IMR-90 (cell line): Measurements from ENCODE around the gene KRTAP3-2. TPM values are rescaled to one million over a fixed set of nuclear protein-coding genes. Genes with fewer than 3 reads are reported as not detected.
A peak's percentile ranks its signal among the peaks of the same experiment; 100 is the strongest.

Experiments used
- ATAC-seq: fragments of 200-7000 bp; cut with Tn5 transposase; 2 replicates; pipeline ENCODE4 v1.9.1; 2020; ENCODE audit warnings: low read depth, mild to moderate bottlenecking, moderate library complexity
- BruUV-seq: library from RNA; stranded (reverse); fragments of 400-500 nt; replicated peaks from 2 replicates; lab custom pipeline; 2021; lab: Mats Ljungman, UMichigan
- CTCF ChIA-PET: fragments of 300-600 bp; formaldehyde crosslinking; extraction: SDS; loops from one replicate; lab custom pipeline; 2021; ENCODE audit warnings: antibody characterized with exemption; lab: Yijun Ruan, JAX
- POLR2A ChIA-PET: fragments of 300-600 bp; sonication (Branson Sonifier 250); formaldehyde crosslinking; loops from one replicate; lab custom pipeline; 2022; ENCODE audit warnings: antibody characterized with exemption; ENCODE audit not compliant: unreplicated experiment; lab: Charles Lee
- DNase-seq: peaks from one replicate; pipeline ENCODE4 v3.0.0; 2013
- H2AFZ ChIP-seq: replicated peaks from 2 replicates; pipeline ENCODE3; 2013; ENCODE audit warnings: low read length, mild to moderate bottlenecking; ENCODE audit not compliant: poor library complexity
- H2AK5ac ChIP-seq: 2 replicates; pipeline ENCODE4 v1.6.1; 2013; ENCODE audit warnings: low read depth, low read length, inconsistent platforms
- H2AK9ac ChIP-seq: replicated peaks from 2 replicates; pipeline ENCODE3; 2013; ENCODE audit warnings: mild to moderate bottlenecking, low read depth, low read length, moderate library complexity; ENCODE audit not compliant: poor library complexity
- H2BK120ac ChIP-seq: 2 replicates; pipeline ENCODE4 v1.6.1; 2013; ENCODE audit warnings: low read depth, low read length, inconsistent platforms
- H2BK15ac ChIP-seq: 3 replicates; pipeline ENCODE4 v1.6.1; 2013; ENCODE audit warnings: low read depth, low read length, inconsistent platforms
- H2BK20ac ChIP-seq: 2 replicates; pipeline ENCODE4 v1.6.1; 2013; ENCODE audit warnings: low read depth, mild to moderate bottlenecking, inconsistent platforms, low read length, moderate library complexity
- H2BK5ac ChIP-seq: 2 replicates; pipeline ENCODE4 v1.6.1; 2013; ENCODE audit warnings: mild to moderate bottlenecking, low read depth, low read length, inconsistent platforms; ENCODE audit not compliant: poor library complexity, severe bottlenecking
- H3K14ac ChIP-seq: replicated peaks from 2 replicates; pipeline ENCODE4 v1.6.1; 2013; ENCODE audit warnings: low read depth, low read length, inconsistent platforms
- H3K18ac ChIP-seq: 2 replicates; pipeline ENCODE4 v1.6.1; 2013; ENCODE audit warnings: low read depth, low read length, control low read depth
- H3K23ac ChIP-seq: 2 replicates; pipeline ENCODE4 v1.6.1; 2013; ENCODE audit warnings: low read depth, low read length, inconsistent platforms
- H3K27ac ChIP-seq: 2 replicates; pipeline ENCODE4 v1.5.1; 2013; ENCODE audit warnings: mild to moderate bottlenecking, control low read depth, low read length; ENCODE audit not compliant: insufficient read depth
- H3K27me3 ChIP-seq: 2 replicates; pipeline ENCODE4 v1.6.1; 2013; ENCODE audit warnings: low read length; ENCODE audit not compliant: control insufficient read depth, insufficient read depth
- H3K36me3 ChIP-seq: 2 replicates; pipeline ENCODE4 v1.6.1; 2013; ENCODE audit warnings: low read length, mixed read lengths; ENCODE audit not compliant: control insufficient read depth, insufficient read depth
- H3K4ac ChIP-seq: 2 replicates; pipeline ENCODE4 v1.6.1; 2013; ENCODE audit warnings: low read depth, low read length, inconsistent platforms
- H3K4me1 ChIP-seq: 2 replicates; pipeline ENCODE4 v1.6.1; 2013; ENCODE audit warnings: low read length, mixed read lengths; ENCODE audit not compliant: control insufficient read depth, insufficient read depth
- H3K4me2 ChIP-seq: 2 replicates; pipeline ENCODE4 v1.6.1; 2013; ENCODE audit warnings: low read depth, mild to moderate bottlenecking, control low read depth, low read length, moderate library complexity
- H3K4me3 ChIP-seq: 2 replicates; pipeline ENCODE4 v1.5.1; 2013; ENCODE audit warnings: low read depth, mild to moderate bottlenecking, control low read depth, low read length, moderate library complexity; ENCODE audit not compliant: insufficient read depth
- H3K56ac ChIP-seq: 2 replicates; pipeline ENCODE4 v1.6.1; 2013; ENCODE audit warnings: low read length, inconsistent platforms; ENCODE audit not compliant: insufficient read depth; ENCODE audit errors: extremely low read depth
- H3K79me1 ChIP-seq, 2 experiments: 2 replicates each; pipeline ENCODE4 v1.6.1; 2013; ENCODE audit warnings: low read length in 2 of 2, inconsistent platforms in 1 of 2, low read depth in 1 of 2
- H3K9ac ChIP-seq: 2 replicates; pipeline ENCODE4 v1.6.1; 2013; ENCODE audit warnings: low read depth, low read length, control low read depth
- H3K9me1 ChIP-seq: 2 replicates; pipeline ENCODE4 v1.6.1; 2013; ENCODE audit warnings: low read length, inconsistent platforms; ENCODE audit not compliant: insufficient read depth
- H3K9me3 ChIP-seq: 2 replicates; pipeline ENCODE4 v1.6.1; 2013; ENCODE audit warnings: low read length; ENCODE audit not compliant: control insufficient read depth, insufficient read depth
- H4K20me1 ChIP-seq: 2 replicates; pipeline ENCODE4 v1.6.1; 2013; ENCODE audit warnings: low read length, inconsistent platforms; ENCODE audit not compliant: insufficient read depth
- H4K5ac ChIP-seq: 2 replicates; pipeline ENCODE4 v1.6.1; 2013; ENCODE audit warnings: mild to moderate bottlenecking, low read depth, low read length, control low read depth
- H4K8ac ChIP-seq, 2 experiments: 2 replicates each; pipeline ENCODE4 v1.6.1; 2013; ENCODE audit warnings: low read depth in 2 of 2, low read length in 2 of 2, control low read depth in 1 of 2, inconsistent platforms in 1 of 2
- H4K91ac ChIP-seq: 2 replicates; pipeline ENCODE4 v1.6.1; 2013; ENCODE audit warnings: low read depth, low read length, inconsistent platforms; ENCODE audit not compliant: insufficient read depth
- BHLHE40 ChIP-seq: fragments of 150-350 bp; IDR thresholded peaks from 2 replicates; pipeline ENCODE4 v1.6.1; 2016; ENCODE audit warnings: mild to moderate bottlenecking, low read depth, low read length
- CEBPB ChIP-seq: IDR thresholded peaks from 2 replicates; pipeline ENCODE4 v1.6.1; 2012; ENCODE audit warnings: low read depth, low read length, improper control_type of control experiment
- FOS ChIP-seq: fragments of 150-350 bp; IDR thresholded peaks from 2 replicates; pipeline ENCODE4 v1.6.1; 2016; ENCODE audit warnings: low read depth, low read length
- MAZ ChIP-seq: IDR thresholded peaks from 2 replicates; pipeline ENCODE4 v1.6.1; 2012; ENCODE audit warnings: low read depth, mild to moderate bottlenecking, low read length, improper control_type of control experiment, moderate library complexity, borderline replicate concordance
- MXI1 ChIP-seq: IDR thresholded peaks from 2 replicates; pipeline ENCODE4 v1.6.1; 2012; ENCODE audit warnings: low read depth, mild to moderate bottlenecking, low read length, moderate library complexity, borderline replicate concordance
- NFE2L2 ChIP-seq: fragments of 150-350 bp; IDR thresholded peaks from 2 replicates; pipeline ENCODE4 v1.6.1; 2016; ENCODE audit warnings: low read depth, mild to moderate bottlenecking, low read length
- POLR2A ChIP-seq: IDR thresholded peaks from 2 replicates; pipeline ENCODE4 v1.6.1; 2012; ENCODE audit warnings: mild to moderate bottlenecking, low read depth, low read length
- RAD21 ChIP-seq: IDR thresholded peaks from 2 replicates; pipeline ENCODE4 v1.6.1; 2012; ENCODE audit warnings: low read length, improper control_type of control experiment
- RCOR1 ChIP-seq: IDR thresholded peaks from 2 replicates; pipeline ENCODE4 v1.6.1; 2012; ENCODE audit warnings: mild to moderate bottlenecking, low read length, improper control_type of control experiment; ENCODE audit not compliant: insufficient replicate concordance
- RFX5 ChIP-seq: IDR thresholded peaks from 2 replicates; pipeline ENCODE4 v1.8.0; 2012; ENCODE audit warnings: low read depth, mild to moderate bottlenecking, low read length, moderate library complexity
- SMC3 ChIP-seq: fragments of 150-350 bp; IDR thresholded peaks from 2 replicates; pipeline ENCODE4 v1.6.1; 2016; ENCODE audit warnings: low read depth, mild to moderate bottlenecking, antibody characterized with exemption, low read length, moderate library complexity
- WGBS, 2 experiments: methylation state at CpG; one replicate each; pipeline versions ENCODE4 v1.1.5 to v1.1.7; 2013; ENCODE audit warnings: missing lambda C conversion rate in 2 of 2; ENCODE audit not compliant: insufficient read length in 1 of 2; ENCODE audit errors: extremely low coverage in 2 of 2; 5-methylcytosine and 5-hydroxymethylcytosine counted together
- dilution Hi-C: fragments of 300-500 bp; cut with HindIII; formaldehyde crosslinking; loops from one replicate; pipeline ENCODE4 v1.14.3; 2018; ENCODE audit warnings: low sequenced_read_pairs; ENCODE audit not compliant: unreplicated experiment
- in situ Hi-C: fragments of 300-500 bp; cut with MboI; formaldehyde crosslinking; loops from 3 replicates; pipeline ENCODE4 v1.14.3; 2019; ENCODE audit warnings: low sequenced_read_pairs, inconsistent platforms, mixed read lengths
- intact Hi-C: fragments of 100-400 bp; cut with micrococcal nuclease; formaldehyde crosslinking; loops from 2 replicates; pipeline ENCODE4 v1.10.0; 2022
- polyA plus RNA-seq, 3 experiments: library from polyadenylated mRNA; depleted of rRNA; stranded (reverse); fragments of >200 nt; gene quantifications; 2 replicates each; pipeline ENCODE4 v1.2.3, GENCODE V29; 2012; ENCODE audit warnings: low replicate concordance in 1 of 3
- total RNA-seq: library from RNA; depleted of rRNA; stranded (reverse); fragments of >200 nt; gene quantifications from 2 replicates; pipeline ENCODE4 v1.2.3, GENCODE V29; 2012
- TF ChIP-seq, protein P1 (sequence below): fragments of 150-350 bp; IDR thresholded peaks from 2 replicates; pipeline ENCODE4 v1.6.1; 2017; ENCODE audit warnings: mild to moderate bottlenecking, antibody characterized with exemption, low read length, low read depth
- TF ChIP-seq, protein P2 (sequence below): conservative IDR thresholded peaks from 2 replicates; pipeline ENCODE4 v1.5.1; 2012; ENCODE audit warnings: mild to moderate bottlenecking, low read depth, low read length, improper control_type of control experiment

Gene KRTAP3-2
- total and polyA plus RNA-seq, 2 of the 4 experiments (the other 2 are of a cell fraction) = not detected

DNA sequence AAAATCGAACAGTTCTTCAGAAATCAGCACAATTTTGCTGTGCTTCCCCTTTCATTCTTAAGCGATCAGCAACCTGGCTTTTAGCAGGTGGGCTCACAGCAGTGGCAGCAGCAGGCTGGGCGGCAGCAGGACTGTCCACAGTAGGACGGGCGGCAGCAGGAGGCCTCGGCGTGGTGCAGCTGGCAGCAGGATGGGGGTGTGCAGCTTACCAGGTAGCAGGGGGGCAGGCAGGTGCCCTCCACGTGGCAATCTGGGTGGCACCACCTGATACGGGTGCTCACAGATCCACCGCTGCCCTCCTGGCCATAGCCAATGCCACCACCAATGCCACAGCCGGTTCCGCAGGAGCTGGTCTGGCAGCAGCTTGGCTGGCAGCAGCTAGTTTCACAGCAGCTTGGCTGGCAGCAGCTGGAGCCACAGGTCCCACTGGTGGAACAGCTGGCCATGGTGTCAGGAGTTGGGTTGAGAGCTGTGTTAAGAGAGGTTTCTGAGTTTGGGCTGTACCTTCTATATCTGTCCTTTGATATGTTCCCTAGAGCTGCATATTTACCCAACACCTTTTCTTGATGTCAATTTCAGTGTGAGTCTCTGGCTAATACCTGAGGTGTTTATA, 30.0 kb upstream of the KRTAP3-2 start, which contains the start of gene KRTAP1-4:
Gene KRTAP1-4, minus strand, starts transcription at position 563 of the 613 bp plus-strand sequence. Its CDS starts 117 bp downstream, at position 446.
- Histone ChIP-seq H2BK15ac (peak within 1 kb of the TSS; percentile 82), H3K79me1 (no peaks in the 10 kb centered on the region), H3K4me2 (no peak within 1 kb of the TSS), H2BK120ac (peak within 1 kb of the TSS; percentile 48), H4K5ac (peak within 1 kb of the TSS; percentile 69; the same call in 1 of the 2 replicates), H3K27me3 (no peaks in the 10 kb centered on the region), H3K4ac (peak within 1 kb of the TSS; percentile 64), H2AFZ (no peak within 1 kb of the TSS), H4K91ac (peak within 1 kb of the TSS; percentile 33; the same call in 1 of the 2 replicates), H2BK20ac (peak within 1 kb of the TSS; percentile 66), H4K20me1 (no peaks in the 10 kb centered on the region), H3K9ac (no peak within 1 kb of the TSS), H3K27ac (no peak within 1 kb of the TSS), H3K56ac (no peak within 1 kb of the TSS), H3K4me1 (peaks cover 13% of the 10 kb centered on the region), H3K36me3 (no peaks in the 10 kb centered on the region), H3K9me1 (peaks cover 7% of the 10 kb centered on the region), H4K8ac (peak within 1 kb of the TSS in 1 of 2 experiments; percentile 2; a peak in 2 of 4 replicates), H3K9me3 (no peaks in the 10 kb centered on the region), H3K14ac (peak within 1 kb of the TSS; percentile 63; the same call in 1 of the 2 replicates), H3K4me3 (no peak within 1 kb of the TSS), H2BK5ac (peak within 1 kb of the TSS; percentile 41), H3K23ac (0 out of 2 replicates have a peak within 1 kb of the TSS, but pooled peaks have one; percentile 11), H2AK9ac (no peak within 1 kb of the TSS), H2AK5ac (peak within 1 kb of the TSS; percentile 91), H3K18ac (peak within 1 kb of the TSS; percentile 74)
- ATAC-seq (no peak), DNase-seq (no peak)
- BruUV-seq = no TSS peak
- 100% methylated on average over 2 of the region's 12 CpGs; no CpG with 5 or more reads in 1 of the 2 experiments for WGBS, 2 experiments
- POLR2A ChIA-PET = no interaction called here
- intact Hi-C loops (no loop called here), dilution Hi-C loops (no loop called here), in situ Hi-C loops (no loop called here)
- CTCF ChIA-PET = no interaction called here
- TF ChIP-seq, protein P1, sequence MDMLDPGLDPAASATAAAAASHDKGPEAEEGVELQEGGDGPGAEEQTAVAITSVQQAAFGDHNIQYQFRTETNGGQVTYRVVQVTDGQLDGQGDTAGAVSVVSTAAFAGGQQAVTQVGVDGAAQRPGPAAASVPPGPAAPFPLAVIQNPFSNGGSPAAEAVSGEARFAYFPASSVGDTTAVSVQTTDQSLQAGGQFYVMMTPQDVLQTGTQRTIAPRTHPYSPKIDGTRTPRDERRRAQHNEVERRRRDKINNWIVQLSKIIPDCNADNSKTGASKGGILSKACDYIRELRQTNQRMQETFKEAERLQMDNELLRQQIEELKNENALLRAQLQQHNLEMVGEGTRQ = no peak
- TF ChIP-seq POLR2A (no peak), MXI1 (no peak), BHLHE40 (no peak), NFE2L2 (no peak), RCOR1 (no peak), CEBPB (no peak), RFX5 (no peak), RAD21 (no peak), MAZ (no peak), FOS (no peak), SMC3 (no peak)
- TF ChIP-seq, protein P2, sequence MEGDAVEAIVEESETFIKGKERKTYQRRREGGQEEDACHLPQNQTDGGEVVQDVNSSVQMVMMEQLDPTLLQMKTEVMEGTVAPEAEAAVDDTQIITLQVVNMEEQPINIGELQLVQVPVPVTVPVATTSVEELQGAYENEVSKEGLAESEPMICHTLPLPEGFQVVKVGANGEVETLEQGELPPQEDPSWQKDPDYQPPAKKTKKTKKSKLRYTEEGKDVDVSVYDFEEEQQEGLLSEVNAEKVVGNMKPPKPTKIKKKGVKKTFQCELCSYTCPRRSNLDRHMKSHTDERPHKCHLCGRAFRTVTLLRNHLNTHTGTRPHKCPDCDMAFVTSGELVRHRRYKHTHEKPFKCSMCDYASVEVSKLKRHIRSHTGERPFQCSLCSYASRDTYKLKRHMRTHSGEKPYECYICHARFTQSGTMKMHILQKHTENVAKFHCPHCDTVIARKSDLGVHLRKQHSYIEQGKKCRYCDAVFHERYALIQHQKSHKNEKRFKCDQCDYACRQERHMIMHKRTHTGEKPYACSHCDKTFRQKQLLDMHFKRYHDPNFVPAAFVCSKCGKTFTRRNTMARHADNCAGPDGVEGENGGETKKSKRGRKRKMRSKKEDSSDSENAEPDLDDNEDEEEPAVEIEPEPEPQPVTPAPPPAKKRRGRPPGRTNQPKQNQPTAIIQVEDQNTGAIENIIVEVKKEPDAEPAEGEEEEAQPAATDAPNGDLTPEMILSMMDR = no peak
